ENCODE measurements around the gene EZH2. TPM values are rescaled to one million over a fixed set of nuclear protein-coding genes. Genes with fewer than 3 reads are reported as not detected.

Gene EZH2
- total RNA-seq, 1 donor from 2014 or later = 49.6 TPM

DNA sequence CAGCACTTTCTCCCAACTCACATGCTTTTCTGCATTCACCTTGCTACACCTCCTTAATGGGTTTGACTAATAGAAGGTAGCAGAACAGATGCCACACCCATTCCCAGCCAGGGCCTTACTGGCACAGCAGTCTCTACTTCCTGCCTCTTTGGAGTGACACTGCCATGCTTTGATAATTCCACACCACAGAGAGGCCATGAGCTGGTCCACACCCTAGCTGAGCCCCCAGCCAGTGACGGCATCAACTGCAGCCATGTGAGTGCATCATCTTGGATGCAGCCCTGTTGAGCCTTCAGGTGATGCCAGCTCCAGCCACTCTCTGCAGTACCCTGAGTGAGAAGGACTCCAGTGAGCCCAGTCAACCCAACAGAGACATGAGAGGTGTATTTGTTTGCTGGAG is 27.5 kb upstream of the EZH2 start:
- H3K27me3 Mint-ChIP-seq = peaks cover 32% of the 10 kb centered on the region
- peaks cover 17% of the 10 kb centered on the region for H3K4me1 Mint-ChIP-seq (ENCODE audit: unreplicated experiment)
- no peaks in the 10 kb centered on the region for H3K36me3 Mint-ChIP-seq
- no peaks in the 10 kb centered on the region for H3K9me3 Mint-ChIP-seq
- no peak overlapping the region for H3K27ac Mint-ChIP-seq
- DNase-seq (ENCODE audit: extremely low spot score, unreplicated experiment) = no peak
- no peak overlapping the region for H3K4me3 Mint-ChIP-seq
- TF ChIP-seq, protein P1, sequence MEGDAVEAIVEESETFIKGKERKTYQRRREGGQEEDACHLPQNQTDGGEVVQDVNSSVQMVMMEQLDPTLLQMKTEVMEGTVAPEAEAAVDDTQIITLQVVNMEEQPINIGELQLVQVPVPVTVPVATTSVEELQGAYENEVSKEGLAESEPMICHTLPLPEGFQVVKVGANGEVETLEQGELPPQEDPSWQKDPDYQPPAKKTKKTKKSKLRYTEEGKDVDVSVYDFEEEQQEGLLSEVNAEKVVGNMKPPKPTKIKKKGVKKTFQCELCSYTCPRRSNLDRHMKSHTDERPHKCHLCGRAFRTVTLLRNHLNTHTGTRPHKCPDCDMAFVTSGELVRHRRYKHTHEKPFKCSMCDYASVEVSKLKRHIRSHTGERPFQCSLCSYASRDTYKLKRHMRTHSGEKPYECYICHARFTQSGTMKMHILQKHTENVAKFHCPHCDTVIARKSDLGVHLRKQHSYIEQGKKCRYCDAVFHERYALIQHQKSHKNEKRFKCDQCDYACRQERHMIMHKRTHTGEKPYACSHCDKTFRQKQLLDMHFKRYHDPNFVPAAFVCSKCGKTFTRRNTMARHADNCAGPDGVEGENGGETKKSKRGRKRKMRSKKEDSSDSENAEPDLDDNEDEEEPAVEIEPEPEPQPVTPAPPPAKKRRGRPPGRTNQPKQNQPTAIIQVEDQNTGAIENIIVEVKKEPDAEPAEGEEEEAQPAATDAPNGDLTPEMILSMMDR (conservative IDR thresholded peaks at IDR 0.05) = no peak

DNA sequence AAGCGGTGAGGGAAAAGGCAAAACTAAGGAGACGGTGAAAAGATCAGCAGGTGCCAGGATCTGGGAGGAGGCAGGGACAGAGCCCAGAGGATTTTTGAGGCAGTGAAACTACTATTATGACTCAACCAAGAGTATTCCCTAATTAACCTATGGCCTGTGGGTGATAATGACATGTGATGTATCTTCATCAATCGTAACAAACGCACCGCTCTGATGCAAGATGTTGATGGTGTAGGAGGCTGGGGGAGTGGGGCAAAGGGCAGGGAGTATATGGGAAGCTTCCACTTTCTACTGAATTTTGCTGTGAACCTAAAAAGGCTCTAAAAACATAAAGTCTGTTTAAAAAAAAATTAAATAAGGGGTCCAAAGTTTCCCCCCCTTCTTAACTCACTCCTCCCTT is 25.5 kb upstream of the EZH2 start:
- H3K27me3 Mint-ChIP-seq = peaks cover 35% of the 10 kb centered on the region
- DNase-seq (ENCODE audit: extremely low spot score, unreplicated experiment) = no peak
- no peak overlapping the region for H3K4me3 Mint-ChIP-seq
- H3K4me1 Mint-ChIP-seq (ENCODE audit: unreplicated experiment) = peaks cover 32% of the 10 kb centered on the region
- no peaks in the 10 kb centered on the region for H3K9me3 Mint-ChIP-seq
- TF ChIP-seq, protein P1 (conservative IDR thresholded peaks at IDR 0.05) = no peak
- H3K36me3 Mint-ChIP-seq = no peaks in the 10 kb centered on the region
- no peak overlapping the region for H3K27ac Mint-ChIP-seq

DNA sequence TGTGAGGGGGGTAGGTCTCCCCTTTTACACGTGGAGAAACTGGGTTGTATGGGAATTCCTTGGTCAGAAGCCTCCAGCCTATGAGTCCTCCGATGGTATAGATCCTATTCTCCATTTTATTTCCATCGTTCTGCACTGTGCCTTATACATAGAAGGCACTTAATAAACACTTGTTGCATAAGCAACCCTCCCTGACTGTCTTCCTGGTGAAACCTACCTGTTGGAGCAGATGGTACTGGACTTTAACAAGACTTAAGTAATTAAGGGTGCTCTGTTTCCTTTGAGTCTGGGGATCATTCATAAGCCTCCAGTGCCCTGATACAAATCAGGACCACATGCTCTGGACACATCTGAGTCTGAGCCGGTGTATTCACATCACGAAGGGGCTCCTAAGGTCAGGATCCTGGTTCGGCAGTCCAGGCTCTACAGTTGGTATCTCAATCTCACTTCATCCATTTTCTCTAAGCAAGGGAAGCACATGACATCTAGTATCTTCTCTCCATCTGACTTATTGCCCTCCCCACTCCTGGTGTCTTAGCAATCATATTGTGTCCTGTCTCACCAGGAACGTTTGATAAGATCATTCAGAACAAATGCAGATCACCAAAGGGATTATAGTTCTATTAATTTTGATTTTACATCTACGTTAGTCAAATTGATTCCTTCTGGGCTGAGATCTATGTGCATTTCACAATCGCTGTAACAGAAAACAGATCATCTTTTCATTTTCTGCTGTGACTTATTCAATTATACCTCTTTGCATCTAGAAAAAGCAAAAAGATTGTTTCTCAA is 22.8 kb upstream of the EZH2 start:
- Mint-ChIP-seq H3K4me3 (no peak overlapping the region), H3K36me3 (no peaks in the 10 kb centered on the region), H3K27ac (no peak overlapping the region), H3K27me3 (peaks cover 32% of the 10 kb centered on the region), H3K4me1 (ENCODE audit: unreplicated experiment) (peaks cover 28% of the 10 kb centered on the region), H3K9me3 (no peaks in the 10 kb centered on the region)
- no peak for DNase-seq (ENCODE audit: extremely low spot score, unreplicated experiment)
- TF ChIP-seq, protein P1 (conservative IDR thresholded peaks at IDR 0.05) = no peak

DNA sequence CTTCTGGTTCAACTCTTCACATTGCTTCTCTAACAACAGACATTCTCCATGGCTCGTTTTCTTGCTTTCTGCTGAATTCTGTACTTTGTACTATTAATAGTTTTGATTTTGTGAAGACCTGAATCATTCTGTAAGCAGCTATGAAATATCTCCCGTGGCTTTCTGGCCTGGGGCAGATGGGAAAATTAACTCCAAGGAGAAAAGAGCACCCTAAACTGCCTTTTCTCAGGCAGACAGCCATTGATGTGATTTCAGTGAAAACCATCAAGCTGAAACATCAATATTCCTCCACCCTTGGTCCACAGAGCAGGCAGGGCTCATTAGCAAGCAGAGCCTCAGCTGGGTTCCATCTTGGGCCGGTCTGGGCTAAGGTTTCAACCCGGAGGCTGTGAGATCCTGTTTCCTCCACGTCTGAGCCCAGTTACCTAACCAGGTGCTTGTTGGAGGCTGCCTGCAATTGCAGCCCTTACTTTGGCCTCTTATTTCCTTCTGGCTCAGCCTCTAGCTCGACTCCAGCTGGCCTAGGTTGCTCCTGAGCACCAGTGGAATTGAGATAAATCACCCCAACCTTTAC is 21.1 kb upstream of the EZH2 start:
- Mint-ChIP-seq H3K27me3 (peaks cover 29% of the 10 kb centered on the region), H3K4me1 (ENCODE audit: unreplicated experiment) (peaks cover 28% of the 10 kb centered on the region), H3K27ac (no peak overlapping the region), H3K9me3 (no peaks in the 10 kb centered on the region), H3K36me3 (no peaks in the 10 kb centered on the region), H3K4me3 (no peak overlapping the region)
- DNase-seq (ENCODE audit: extremely low spot score, unreplicated experiment) = no peak
- TF ChIP-seq, protein P1 (conservative IDR thresholded peaks at IDR 0.05) = no peak

DNA sequence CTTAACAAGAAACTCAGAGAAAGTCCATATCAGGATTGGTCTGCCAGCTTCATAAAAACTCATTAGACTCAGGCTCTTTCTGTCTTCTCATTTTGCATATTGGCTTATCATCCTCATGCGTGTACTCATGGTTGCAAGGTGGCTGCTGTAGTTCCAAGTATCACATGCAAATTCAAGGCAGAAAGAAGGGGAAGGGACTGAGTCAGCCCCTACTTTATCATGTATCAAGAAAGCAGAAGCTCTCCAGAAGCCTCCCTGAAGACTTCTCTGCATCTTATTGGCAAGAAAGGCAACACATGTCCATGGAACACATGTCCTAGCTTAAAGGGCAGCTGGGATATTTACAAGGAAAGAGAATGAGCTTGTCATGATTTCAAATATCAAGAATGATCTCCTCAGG is 19.4 kb upstream of the EZH2 start:
- Mint-ChIP-seq H3K36me3 (no peaks in the 10 kb centered on the region), H3K4me1 (ENCODE audit: unreplicated experiment) (peaks cover 20% of the 10 kb centered on the region), H3K27ac (no peak overlapping the region), H3K4me3 (no peak overlapping the region), H3K27me3 (peaks cover 16% of the 10 kb centered on the region), H3K9me3 (no peaks in the 10 kb centered on the region)
- no peak for DNase-seq (ENCODE audit: extremely low spot score, unreplicated experiment)
- TF ChIP-seq, protein P1 (conservative IDR thresholded peaks at IDR 0.05) = no peak

All from type B pancreatic cell (in vitro differentiated cells).